ENCODE results near the gene HTRA3.
A peak's percentile ranks its signal among the peaks of the same experiment; 100 is the strongest.

Gene HTRA3

DNA sequence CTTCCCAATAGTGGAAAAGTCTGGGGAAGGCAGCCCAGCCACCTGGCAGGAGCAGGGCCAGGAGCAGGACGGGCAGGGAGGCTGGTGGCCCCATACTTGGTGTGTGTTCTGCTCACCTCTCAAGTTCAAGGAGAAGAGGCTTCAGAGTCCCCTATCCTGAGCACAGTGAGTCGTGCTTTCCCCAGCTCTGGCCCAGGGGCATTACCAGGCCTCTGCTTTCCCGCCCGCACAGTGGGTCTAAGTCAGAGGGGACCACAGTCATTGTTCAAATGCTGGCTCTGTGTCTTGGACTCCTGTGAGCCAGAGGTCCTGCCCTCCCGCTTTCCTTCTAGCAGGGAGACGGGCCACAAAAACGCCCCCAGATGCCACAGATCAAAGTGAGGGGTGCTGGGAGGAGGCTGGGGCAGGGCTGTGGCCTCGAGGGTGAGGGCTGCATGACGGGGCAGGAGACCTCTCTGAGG, 27.6 kb downstream of the HTRA3 start:
- no peak for DNase-seq

DNA sequence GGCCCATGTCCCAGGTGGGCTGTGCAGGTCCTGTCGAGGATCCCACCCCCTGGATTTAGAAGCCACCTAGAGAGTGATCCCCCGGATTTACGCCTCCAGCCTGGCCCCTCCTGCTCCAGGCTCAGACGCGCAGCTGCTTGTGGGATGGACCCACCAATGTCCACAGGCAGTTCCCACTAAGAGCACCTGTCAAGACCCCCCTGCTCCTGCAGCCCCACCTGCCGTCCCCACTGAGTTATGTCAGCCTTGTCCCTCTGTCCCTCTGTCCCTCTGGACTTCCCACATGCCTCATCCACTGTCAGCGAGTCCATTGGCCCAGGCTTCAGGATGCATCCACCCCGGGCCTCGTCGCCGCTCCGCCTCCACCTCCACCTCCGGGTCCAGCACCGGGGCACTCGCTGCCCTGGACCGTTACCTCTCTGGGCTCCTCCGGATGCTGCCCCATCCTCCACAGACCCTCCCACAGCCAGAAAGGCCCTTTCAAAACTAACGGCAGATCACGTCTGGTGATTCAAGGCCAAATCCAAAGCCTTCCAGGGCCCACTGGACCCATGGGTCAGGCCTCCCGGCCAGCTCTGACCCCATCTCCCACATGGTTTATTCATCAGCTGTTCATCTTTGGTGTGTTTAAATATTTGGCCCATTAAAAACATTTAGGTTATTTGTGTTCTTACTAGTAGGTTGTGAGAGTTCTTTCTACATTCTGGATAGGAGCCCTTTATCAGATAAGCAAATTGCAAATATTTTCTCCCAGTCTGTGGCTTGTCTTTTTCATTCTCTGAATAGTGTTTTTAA, 28.3 kb downstream of the HTRA3 start:
- DNase-seq: peak; percentile 21

DNA sequence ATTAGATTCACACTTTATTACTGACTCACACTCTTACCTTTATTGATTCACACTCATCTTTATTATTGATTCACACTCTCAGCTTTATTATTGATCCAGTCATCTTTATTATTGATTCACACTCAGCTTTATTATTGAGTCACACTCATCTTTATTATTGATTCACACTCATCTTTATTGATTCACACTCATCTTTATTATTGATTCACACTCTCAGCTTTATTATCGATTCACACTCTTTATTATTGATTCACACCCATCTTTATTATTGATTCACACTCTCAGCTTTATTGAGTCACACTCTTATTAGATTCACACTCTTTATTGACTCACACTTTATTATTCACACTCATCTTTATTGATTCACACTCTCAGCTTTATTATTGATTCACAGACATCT, 31.3 kb downstream of the HTRA3 start:
- DNase-seq: no peak

DNA sequence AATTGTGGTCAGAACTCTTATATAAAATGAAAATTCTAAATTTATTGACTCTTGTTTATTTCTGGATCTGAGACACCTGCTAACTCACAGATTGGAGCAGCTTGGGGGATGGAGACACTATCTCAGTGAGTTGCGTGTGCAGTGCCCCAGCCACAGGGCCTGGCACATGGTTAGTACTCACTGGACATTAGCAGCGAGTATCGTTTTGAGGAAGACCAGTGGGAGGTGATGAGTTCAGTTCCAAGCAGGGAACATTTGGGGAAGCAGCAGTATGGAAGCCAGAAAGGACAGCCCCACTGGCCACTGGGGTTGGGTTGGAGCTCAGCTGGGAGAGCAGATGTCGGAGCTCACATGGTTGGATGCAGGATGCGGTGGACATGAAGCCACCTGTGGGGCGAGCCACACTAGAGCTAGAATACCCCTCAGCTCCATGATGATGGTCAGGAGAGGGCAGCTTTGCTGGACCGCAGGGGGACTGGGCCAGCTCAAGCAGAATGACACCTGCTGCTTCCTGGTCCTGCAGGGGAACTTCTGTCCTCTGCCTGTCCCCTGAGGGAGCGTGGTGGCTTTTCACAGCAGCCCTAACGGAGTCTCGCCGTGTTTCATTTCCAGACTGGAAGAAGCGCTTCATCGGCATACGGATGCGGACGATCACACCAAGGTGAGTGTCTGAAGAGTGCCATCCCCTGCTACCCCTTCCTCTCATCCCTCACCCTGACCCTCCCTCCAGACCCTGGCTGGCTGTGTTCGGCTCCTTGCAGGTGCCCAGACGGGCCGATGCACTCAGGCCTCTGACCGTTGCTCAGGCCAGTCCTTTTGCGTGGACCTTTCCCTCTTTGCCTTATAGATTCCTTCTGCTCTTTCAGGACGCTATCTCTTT, 32.5 kb downstream of the HTRA3 start:
- peak; percentile 12 for DNase-seq

DNA sequence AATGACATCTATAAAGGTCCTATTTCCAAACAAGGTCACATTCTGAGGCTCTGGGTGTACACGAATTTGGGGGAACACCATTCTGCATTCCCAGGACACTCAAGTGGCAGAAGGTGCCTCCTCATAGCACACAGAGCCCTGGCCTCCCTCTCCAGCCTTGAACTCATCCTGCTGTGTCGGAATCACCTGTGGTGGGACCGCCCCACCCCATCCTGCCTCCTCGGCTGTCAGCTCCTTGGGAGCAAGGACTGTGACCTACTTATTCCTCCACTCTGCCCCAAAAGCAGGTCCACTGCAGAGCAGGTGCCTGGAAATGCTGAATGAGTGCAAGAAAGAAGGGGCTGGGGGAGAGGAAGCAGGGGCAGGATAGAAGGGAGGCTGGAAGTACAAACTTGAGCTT, 33.5 kb downstream of the HTRA3 start:
- DNase-seq: peak; percentile 11

DNA sequence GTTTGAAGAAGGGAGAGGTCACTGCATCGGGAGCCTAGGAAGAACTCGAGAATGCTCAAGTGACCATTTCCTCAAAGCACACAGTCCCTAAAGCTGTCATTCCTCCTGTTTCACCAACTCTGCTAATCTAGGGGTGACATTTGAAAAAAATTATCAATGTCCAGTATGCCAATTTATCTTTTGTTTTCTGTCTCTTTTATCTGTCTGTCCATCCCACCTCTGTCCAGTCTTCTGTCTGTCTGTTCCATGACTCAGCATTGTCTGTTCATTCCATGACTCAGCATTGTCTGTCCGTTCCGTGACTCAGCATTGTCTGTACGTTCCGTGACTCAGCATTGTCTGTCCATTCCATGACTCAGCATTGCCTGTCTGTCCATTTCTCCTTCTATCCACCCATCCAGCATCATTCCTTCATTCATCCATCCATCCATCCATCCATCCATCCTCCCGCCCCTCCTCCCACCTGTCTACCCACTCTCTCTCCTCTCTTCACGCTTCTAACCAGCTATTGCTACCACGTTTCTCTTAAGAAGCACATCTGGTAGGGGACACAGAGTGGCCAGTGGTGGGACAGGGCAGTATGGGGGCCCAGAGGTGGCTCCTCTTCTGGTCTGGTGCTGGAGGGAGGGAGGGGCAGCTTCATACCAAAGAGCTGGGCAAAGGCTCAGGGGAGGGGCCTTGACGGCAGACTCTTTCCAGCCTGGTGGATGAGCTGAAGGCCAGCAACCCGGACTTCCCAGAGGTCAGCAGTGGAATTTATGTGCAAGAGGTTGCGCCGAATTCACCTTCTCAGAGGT, 34.1 kb downstream of the HTRA3 start:
- DNase-seq: peak; percentile 19

DNA sequence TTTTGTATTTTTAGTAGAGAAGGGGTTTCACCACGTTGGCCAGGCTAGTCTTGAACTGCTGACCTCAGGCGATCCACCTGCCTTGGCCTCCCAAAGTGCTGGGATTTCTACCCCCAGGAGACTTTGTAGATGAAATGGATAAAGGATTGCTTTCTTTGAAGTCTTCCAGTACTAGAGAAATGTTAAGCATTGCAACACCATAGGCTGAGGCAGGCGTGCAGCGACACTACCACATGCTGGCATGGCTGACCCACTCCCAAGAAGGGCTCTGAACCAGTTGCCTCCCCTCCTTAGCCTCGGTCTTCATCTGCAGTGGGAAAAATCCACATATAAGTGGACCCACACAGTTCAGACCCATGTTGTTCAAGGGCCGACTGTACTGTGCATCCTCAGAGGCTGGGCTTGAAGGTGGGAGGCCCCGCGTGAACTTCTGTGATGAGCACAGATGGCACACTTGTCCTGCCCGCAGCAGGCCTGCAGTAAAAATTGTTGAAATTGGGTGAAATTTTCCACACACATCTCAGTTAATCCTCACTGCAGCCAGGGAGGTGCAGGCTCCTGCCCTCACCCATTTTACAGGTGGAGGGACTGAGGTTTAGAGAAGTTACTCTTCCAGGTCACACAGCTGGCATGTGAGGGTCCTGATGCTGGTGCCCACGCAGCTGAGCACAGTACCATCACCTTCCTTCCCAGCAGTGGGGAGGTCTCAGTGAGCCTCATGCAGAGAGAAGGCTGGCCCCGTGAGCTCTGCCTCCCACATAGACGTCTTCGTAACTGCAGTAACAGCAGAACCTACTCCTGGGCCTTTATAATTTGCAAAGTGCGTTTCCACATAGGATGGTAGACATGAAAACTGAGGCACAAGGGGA, 35.5 kb downstream of the HTRA3 start:
- peak; percentile 12 for DNase-seq

DNA sequence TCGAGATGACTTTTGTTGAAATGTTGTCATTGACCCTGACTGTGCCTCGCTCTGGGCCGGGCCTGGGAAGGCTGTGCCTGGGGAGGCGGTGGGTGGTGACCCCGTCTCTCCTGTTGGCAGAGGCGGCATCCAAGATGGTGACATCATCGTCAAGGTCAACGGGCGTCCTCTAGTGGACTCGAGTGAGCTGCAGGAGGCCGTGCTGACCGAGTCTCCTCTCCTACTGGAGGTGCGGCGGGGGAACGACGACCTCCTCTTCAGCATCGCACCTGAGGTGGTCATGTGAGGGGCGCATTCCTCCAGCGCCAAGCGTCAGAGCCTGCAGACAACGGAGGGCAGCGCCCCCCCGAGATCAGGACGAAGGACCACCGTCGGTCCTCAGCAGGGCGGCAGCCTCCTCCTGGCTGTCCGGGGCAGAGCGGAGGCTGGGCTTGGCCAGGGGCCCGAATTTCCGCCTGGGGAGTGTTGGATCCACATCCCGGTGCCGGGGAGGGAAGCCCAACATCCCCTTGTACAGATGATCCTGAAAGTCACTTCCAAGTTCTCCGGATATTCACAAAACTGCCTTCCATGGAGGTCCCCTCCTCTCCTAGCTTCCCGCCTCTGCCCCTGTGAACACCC, 36.4 kb downstream of the HTRA3 start:
- DNase-seq: peak; percentile 45

DNA sequence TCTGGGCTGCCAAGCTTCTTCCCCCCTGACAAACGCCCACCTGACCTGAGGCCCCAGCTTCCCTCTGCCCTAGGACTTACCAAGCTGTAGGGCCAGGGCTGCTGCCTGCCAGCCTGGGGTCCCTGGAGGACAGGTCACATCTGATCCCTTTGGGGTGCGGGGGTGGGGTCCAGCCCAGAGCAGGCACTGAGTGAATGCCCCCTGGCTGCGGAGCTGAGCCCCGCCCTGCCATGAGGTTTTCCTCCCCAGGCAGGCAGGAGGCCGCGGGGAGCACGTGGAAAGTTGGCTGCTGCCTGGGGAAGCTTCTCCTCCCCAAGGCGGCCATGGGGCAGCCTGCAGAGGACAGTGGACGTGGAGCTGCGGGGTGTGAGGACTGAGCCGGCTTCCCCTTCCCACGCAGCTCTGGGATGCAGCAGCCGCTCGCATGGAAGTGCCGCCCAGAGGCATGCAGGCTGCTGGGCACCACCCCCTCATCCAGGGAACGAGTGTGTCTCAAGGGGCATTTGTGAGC, 37.0 kb downstream of the HTRA3 start:
- peak; percentile 28 for DNase-seq

DNA sequence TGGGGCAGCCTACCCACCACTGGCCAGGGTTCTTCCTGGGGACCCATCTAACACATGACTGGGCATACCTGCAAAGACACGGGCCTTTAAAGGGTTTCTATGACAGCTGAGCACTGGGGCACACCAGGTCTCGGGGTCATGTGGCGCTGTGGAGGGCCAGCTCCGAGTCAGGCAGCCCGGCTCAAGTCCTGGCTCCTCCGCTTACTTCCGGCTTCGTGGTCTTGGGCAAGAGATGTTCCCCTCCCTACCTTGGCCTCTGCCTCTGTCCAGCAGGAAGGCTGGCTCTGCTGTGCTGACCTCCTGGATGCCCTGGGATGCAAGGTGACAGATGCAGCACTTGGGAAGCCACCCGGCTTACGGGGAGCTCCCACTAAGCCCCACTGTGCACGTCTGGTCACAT, 37.6 kb downstream of the HTRA3 start:
- DNase-seq: peak; percentile 24

DNA sequence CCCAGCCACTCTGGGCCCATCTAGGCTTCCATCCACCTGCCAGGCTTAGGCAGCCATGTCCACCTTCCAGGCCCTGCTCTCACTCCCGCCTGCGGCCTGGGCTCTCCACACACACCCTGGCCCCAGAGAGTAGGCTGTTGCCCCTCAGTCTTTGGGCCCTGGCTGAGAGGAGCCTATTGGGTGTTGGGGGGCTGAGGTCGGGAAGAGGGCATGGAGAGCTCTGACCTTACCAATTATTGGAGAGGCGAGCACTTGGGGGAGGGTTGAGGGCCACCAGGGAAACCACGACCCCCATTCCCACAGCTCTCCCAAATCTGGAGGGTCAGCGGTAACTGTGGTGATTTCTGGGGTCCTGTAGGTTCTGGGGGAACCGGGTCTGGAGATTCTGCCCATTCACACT, 38.2 kb downstream of the HTRA3 start:
- DNase-seq: peak; percentile 12

DNA sequence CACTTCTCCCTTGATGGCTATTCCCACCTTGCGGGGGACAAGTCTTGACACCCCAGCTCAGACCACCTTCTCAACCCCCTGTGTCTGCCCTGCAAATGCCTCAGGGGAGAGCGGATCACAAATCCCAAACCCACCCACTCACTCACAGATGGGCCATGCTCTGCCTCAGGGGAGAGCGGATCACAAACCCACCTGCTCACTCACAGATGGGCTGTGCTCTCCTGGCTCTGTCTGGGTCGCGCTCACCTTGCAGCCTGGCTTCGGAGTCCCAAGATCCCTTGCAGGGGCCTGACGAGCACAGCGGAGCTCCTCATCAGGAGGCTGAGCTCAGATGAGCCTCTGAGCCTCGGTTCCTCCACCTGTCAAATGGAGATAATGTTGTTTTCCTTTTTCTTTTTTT, 38.6 kb downstream of the HTRA3 start:
- no peak for DNase-seq

DNA sequence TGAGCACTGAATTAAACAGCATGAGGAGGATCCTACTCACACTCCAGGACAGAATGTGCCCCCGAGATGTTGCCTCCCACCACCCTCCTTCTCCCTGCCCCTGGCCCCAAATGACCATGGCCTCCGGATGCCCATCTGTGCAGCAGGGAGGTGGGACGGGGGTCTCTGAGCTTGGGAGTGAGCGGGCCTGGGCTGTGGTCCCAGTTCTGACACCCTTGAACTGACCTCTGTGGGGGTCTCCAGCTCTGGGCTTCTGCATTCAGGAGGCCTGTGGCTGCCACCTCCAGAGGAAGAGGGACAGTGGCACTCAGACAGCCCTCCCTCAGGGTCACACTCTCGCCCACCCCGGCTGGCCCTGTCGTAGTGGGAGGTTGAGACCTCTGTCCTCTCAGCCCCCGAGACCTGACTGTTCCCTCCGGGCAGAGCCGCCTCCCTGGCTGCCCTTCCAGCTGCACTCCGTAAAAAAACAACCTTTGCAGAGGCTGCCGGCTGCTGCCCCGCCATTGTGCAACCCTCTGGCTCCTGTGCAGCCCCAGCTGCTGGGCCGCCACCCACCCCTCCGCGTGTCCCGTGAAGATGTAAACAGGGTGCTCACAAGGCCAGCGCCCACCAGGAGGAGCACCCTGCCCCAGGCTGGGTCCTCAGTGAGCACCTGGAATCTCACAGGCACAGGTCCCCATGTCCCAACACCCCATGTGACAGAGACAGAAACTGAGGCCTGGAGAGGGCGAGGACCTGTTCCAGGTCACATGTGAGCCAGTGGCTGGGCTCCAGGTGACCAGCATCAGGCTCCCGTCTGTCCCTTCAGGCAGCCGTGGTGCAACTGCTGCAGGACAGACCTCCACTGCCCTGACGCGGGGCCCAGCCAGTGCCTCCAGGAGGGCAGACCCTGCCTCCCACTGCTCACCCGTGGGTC, 39.6 kb downstream of the HTRA3 start:
- peak; percentile 37 for DNase-seq

DNA sequence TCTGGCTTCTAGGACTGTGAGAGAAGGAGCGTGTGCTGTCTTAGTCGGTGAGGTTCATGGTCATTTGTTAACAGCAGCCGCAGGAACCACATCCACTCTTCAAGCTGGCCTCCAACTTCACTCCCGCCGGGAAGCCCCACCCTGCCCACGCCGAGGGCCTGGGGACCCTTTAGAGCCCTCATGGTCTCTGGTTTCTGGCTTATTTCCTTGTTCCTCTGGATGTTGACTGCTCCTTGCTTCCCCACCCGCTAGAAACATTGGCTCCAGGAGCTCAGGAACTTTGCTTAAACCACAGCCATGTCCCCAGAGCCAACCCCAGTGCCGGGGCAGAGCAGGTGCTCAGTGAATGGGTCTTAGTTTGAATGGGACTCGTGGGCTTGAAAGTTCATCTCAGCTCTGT, 40.8 kb downstream of the HTRA3 start:
- DNase-seq: peak; percentile 14

DNA sequence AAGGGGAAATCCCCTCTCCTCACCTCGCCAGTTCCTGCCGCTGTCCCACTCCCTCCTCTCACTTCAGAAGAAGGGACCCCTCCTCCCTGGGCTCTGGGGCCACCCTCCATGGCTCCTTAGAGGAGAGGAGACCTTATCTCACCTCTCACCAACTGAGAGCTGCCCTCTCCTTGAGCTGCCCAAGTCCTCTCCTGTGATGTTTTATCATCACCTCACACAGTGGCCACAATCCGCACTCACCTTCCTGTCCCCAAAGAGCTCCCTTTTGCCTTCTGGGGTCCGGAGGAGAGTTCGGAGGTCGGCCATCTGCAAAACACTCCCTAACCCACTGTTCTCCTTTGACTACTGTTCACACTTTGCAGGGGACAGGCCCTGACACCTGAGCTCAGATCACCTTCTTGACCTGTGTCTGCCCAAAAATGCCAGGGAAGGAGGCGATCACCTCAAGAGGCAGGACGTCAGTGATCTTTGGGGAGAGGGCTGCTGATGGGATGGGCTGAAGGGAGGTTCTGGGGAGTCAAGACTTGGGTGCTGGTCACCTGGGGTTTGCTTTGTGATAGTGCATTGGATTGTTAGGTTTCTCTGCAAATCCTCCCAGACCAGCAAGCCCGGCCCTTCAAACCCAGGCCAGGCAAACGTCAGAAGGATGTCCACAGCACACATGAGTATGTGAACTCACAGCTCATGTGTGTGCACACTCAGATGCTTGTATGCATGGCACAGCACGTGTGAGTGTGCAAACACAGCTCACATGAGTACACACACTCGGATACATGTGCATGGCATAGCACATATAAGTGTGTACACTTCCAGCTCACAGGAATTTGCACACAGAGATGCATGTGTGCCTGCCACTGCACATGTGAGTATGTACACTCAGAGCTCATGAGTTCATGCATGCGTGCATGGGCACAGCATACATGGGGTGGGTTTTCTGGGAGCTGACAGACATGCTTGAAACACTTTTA, 41.8 kb downstream of the HTRA3 start:
- peak; percentile 10 for DNase-seq

DNA sequence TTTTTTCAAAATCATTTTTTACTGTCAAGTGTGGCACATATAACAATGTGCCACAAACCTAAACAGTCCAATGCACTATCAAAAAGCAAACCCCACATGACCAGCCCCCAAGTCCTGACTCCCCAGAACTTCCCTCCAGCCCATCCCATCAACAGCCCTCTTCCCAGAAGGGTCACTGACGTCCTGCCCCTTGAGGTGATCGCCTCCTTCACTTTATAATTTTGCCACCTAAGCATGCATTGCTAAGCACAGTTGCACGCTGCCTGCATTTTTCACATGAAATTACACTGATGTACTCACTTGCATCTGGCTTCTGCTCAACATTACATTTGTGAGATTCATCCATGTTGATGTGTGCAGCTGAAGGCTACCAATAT, 42.5 kb downstream of the HTRA3 start:
- DNase-seq: peak; percentile 5

DNA sequence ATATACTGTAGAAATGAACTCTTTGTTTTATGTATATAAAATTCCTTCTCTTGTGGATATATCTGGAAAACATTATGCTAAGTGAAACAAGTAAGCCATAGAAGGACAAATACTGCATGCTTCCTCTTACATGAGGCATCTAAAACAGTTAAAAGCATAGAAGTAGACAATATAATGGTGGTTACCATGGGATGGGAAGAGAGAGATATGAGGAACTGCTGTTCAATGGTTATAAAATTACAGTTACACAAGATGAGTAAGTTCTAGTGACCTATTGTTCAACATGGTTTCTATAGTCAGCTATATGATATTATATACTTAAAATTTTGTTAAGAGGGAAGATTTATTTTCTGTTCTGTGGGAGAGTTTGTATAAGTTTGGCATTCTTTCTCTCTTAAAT, 43.4 kb downstream of the HTRA3 start:
- no peak for DNase-seq

DNA sequence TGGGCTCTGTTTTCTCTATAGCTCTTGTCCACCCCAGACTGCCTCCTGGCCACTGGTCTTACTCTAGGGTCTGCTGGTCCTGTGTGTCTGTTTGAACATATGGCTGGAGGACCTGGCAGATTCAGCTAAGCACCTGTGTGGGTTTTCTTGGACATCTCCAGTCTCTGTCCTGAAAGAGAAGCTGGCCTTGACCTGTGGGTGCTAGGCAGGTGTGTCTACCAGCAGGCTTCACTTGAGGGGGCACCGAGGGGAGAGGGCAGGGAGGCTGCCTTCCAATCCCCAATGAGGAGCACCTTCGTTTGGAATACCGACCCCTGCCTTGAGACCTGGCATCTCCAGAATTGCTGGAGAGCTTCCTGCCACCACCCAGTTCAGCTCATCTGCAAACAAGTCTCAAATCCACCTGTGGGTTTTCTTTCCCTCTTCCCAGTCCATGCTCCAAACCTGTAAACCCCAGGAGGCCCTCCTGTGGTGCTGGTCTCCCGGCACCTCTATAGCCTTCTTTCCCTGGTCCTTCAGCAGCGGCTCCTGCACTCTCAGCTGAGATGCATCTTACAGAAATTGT, 45.2 kb downstream of the HTRA3 start:
- DNase-seq: peak; percentile 11
